Stimulated activated memory B cell treated with anti-CD40 and anti-IgM and Interleukin-4, amounts not matched to agents 10 μg/mL and 1 μg/mL and 100 μg/mL, for 72 hours (primary cell): ENCODE measurements around the gene DAAM2.

Source experiments
- ATAC-seq: fragments of 150-1000 bp; cut with Tn5 transposase; 2 replicates; pipeline ENCODE4 v1.10.0; 2021
- H3K27ac Mint-ChIP-seq: one replicate; pipeline ENCODE4 v1.8.0; 2022; ENCODE audit warnings: mild to moderate bottlenecking, mixed read lengths
- H3K27me3 Mint-ChIP-seq: one replicate; pipeline ENCODE4 v1.8.0; 2022; ENCODE audit warnings: mixed read lengths
- H3K36me3 Mint-ChIP-seq: one replicate; pipeline ENCODE4 v1.8.0; 2022; ENCODE audit warnings: mixed read lengths
- H3K4me1 Mint-ChIP-seq: one replicate; pipeline ENCODE4 v1.8.0; 2022; ENCODE audit warnings: mixed read lengths
- H3K4me3 Mint-ChIP-seq: one replicate; pipeline ENCODE4 v1.8.0; 2022; ENCODE audit warnings: mild to moderate bottlenecking, moderate library complexity, mixed read lengths
- H3K9me3 Mint-ChIP-seq: one replicate; pipeline ENCODE4 v1.8.0; 2022; ENCODE audit warnings: mixed read lengths

Gene DAAM2

GRCh38 chr6:39841923-39842322, 49.7 kb downstream of the DAAM2 start:
- no peak overlapping the region for H3K27ac Mint-ChIP-seq
- no peaks in the 10 kb centered on the region for H3K9me3 Mint-ChIP-seq
- peaks cover 20% of the 10 kb centered on the region for H3K27me3 Mint-ChIP-seq
- no peaks in the 10 kb centered on the region for H3K36me3 Mint-ChIP-seq
- ATAC-seq, result no peak
- H3K4me1 Mint-ChIP-seq, result no peaks in the 10 kb centered on the region
- no peak overlapping the region for H3K4me3 Mint-ChIP-seq

- Mint-ChIP-seq H3K27ac (no peak overlapping the region), H3K36me3 (no peaks in the 10 kb centered on the region), H3K4me1 (no peaks in the 10 kb centered on the region), H3K9me3 (no peaks in the 10 kb centered on the region), H3K27me3 (peaks cover 20% of the 10 kb centered on the region), H3K4me3 (no peak overlapping the region)
- no peak for ATAC-seq
These were observed 51.3 kb downstream of the DAAM2 start for GRCh38 chr6:39843305-39844020.

- Mint-ChIP-seq H3K27me3 (peaks cover 9% of the 10 kb centered on the region), H3K9me3 (no peaks in the 10 kb centered on the region), H3K27ac (no peak overlapping the region), H3K36me3 (no peaks in the 10 kb centered on the region), H3K4me3 (no peak overlapping the region), H3K4me1 (no peaks in the 10 kb centered on the region)
- no peak for ATAC-seq
These were observed 52.7 kb downstream of the DAAM2 start for GRCh38 chr6:39844866-39845265.

GRCh38 chr6:39847221-39847620, 55.0 kb downstream of the DAAM2 start:
- Mint-ChIP-seq H3K27ac (no peak overlapping the region), H3K36me3 (no peaks in the 10 kb centered on the region), H3K4me1 (no peaks in the 10 kb centered on the region), H3K27me3 (no peaks in the 10 kb centered on the region), H3K9me3 (no peaks in the 10 kb centered on the region), H3K4me3 (no peak overlapping the region)
- no peak for ATAC-seq

GRCh38 chr6:39848171-39848570, 56.0 kb downstream of the DAAM2 start:
- Mint-ChIP-seq H3K27ac (no peak overlapping the region), H3K36me3 (no peaks in the 10 kb centered on the region), H3K9me3 (no peaks in the 10 kb centered on the region), H3K4me1 (no peaks in the 10 kb centered on the region), H3K27me3 (no peaks in the 10 kb centered on the region), H3K4me3 (no peak overlapping the region)
- no peak for ATAC-seq

GRCh38 chr6:39849228-39849627, 57.1 kb downstream of the DAAM2 start:
- no peak for ATAC-seq
- no peak overlapping the region for H3K4me3 Mint-ChIP-seq
- no peak overlapping the region for H3K27ac Mint-ChIP-seq
- no peaks in the 10 kb centered on the region for H3K36me3 Mint-ChIP-seq
- no peaks in the 10 kb centered on the region for H3K9me3 Mint-ChIP-seq
- no peaks in the 10 kb centered on the region for H3K4me1 Mint-ChIP-seq
- H3K27me3 Mint-ChIP-seq, result no peaks in the 10 kb centered on the region

GRCh38 chr6:39849764-39850163, 57.6 kb downstream of the DAAM2 start:
- no peak overlapping the region for H3K4me3 Mint-ChIP-seq
- no peaks in the 10 kb centered on the region for H3K27me3 Mint-ChIP-seq
- H3K36me3 Mint-ChIP-seq, result no peaks in the 10 kb centered on the region
- H3K27ac Mint-ChIP-seq, result no peak overlapping the region
- ATAC-seq, result no peak
- no peaks in the 10 kb centered on the region for H3K9me3 Mint-ChIP-seq
- no peaks in the 10 kb centered on the region for H3K4me1 Mint-ChIP-seq

GRCh38 chr6:39850736-39851297, 58.6 kb downstream of the DAAM2 start:
- ATAC-seq, result no peak
- Mint-ChIP-seq H3K27ac (no peak overlapping the region), H3K4me1 (no peaks in the 10 kb centered on the region), H3K27me3 (no peaks in the 10 kb centered on the region), H3K36me3 (no peaks in the 10 kb centered on the region), H3K9me3 (no peaks in the 10 kb centered on the region), H3K4me3 (no peak overlapping the region)

- H3K27me3 Mint-ChIP-seq, result no peaks in the 10 kb centered on the region
- ATAC-seq, result no peak
These were observed 59.2 kb downstream of the DAAM2 start for GRCh38 chr6:39851331-39851730.

GRCh38 chr6:39852324-39852723, 60.1 kb downstream of the DAAM2 start:
- no peak overlapping the region for H3K4me3 Mint-ChIP-seq
- no peaks in the 10 kb centered on the region for H3K9me3 Mint-ChIP-seq
- H3K27me3 Mint-ChIP-seq, result peaks cover 6% of the 10 kb centered on the region
- no peaks in the 10 kb centered on the region for H3K36me3 Mint-ChIP-seq
- no peaks in the 10 kb centered on the region for H3K4me1 Mint-ChIP-seq
- no peak for ATAC-seq
- no peak overlapping the region for H3K27ac Mint-ChIP-seq

More at GRCh38 chr6:39851331-39851730, 59.2 kb downstream of the DAAM2 start:
- Mint-ChIP-seq H3K36me3 (no peaks in the 10 kb centered on the region), H3K4me1 (no peaks in the 10 kb centered on the region), H3K27ac (no peak overlapping the region), H3K4me3 (no peak overlapping the region), H3K9me3 (no peaks in the 10 kb centered on the region)

DNA sequence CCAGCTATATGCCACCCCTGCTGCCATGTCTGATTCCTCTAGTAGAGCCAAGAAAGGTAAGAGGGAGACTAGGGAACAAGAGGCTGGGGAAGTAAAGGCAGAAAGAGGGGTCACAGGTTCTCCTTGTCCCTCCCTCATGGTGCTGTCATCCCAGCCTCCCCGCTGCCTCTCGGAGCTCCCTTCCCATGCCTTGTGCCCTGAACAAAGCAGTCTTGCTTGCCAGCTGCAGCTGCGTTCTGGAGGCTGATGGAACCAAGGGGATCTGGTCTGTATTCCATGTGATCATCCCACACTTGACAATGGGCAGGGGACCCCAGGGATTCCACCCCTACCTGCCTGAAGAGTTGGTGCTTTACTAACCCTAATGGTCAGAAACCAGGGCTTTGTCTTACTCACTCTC, 61.4 kb downstream of the DAAM2 start:
- H3K27me3 Mint-ChIP-seq, result peaks cover 19% of the 10 kb centered on the region
- no peak overlapping the region for H3K27ac Mint-ChIP-seq
- no peaks in the 10 kb centered on the region for H3K4me1 Mint-ChIP-seq
- no peak for ATAC-seq
- H3K36me3 Mint-ChIP-seq, result no peaks in the 10 kb centered on the region
- no peaks in the 10 kb centered on the region for H3K9me3 Mint-ChIP-seq
- no peak overlapping the region for H3K4me3 Mint-ChIP-seq

DNA sequence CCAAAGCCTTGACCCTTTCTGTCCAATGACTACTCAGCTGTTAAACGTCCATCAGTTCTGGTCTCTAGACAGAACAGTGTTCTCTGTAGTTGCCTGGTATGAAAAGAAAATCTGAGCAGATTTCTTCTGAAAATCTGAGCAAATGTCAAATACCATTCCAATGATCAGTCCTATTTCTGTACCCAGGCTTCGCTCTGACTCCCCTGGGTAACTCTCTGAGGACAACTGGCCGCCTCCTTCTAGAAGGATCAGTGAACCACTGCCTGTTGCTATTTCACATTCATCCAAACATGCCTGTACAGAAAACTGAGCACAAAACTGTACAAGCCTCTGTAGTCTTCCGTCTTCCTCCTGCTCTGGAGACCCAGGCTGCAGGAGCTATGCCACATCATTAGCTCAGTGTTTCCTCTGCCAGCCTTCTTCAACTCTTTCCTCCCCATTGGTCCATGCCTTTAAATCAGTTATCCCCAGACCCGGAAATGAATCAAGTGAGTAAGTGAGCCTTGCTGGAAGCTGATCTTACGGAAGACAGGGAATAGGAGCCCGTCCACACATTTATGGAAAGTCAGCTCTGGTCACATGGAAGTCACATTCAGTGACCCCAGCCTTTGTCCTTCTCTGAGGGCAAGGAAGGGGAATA, 63.3 kb downstream of the DAAM2 start:
- no peak for ATAC-seq
- Mint-ChIP-seq H3K27me3 (peaks cover 29% of the 10 kb centered on the region), H3K9me3 (no peaks in the 10 kb centered on the region), H3K27ac (no peak overlapping the region), H3K4me3 (no peak overlapping the region), H3K36me3 (no peaks in the 10 kb centered on the region), H3K4me1 (no peaks in the 10 kb centered on the region)

GRCh38 chr6:39859025-39859424, 66.8 kb downstream of the DAAM2 start:
- no peak overlapping the region for H3K4me3 Mint-ChIP-seq
- no peak for ATAC-seq
- H3K4me1 Mint-ChIP-seq, result no peaks in the 10 kb centered on the region
- no peaks in the 10 kb centered on the region for H3K36me3 Mint-ChIP-seq
- H3K9me3 Mint-ChIP-seq, result no peaks in the 10 kb centered on the region
- H3K27ac Mint-ChIP-seq, result no peak overlapping the region
- H3K27me3 Mint-ChIP-seq, result peaks cover 52% of the 10 kb centered on the region

DNA sequence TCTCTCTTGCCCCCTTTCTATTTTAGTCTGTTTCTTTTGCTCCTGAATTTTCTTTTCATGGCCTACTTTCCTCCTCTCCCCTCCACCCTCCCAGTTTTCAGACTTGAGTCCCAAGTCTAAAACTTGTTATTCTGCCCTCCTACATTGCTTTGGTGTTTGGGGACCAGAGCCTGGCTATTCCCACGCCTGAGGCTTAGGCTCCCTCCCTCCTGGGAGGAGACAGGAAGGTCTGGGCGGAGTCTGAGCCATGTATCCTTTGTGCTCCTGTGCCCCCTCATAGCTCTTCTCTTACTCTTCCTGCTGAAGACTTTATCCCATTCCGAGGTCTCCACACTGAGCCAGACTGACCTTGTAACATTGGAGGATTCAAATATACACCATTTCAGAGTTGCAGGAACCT, 69.5 kb downstream of the DAAM2 start:
- Mint-ChIP-seq H3K9me3 (no peaks in the 10 kb centered on the region), H3K4me1 (no peaks in the 10 kb centered on the region), H3K36me3 (no peaks in the 10 kb centered on the region), H3K4me3 (no peak overlapping the region), H3K27ac (no peak overlapping the region), H3K27me3 (peaks cover 52% of the 10 kb centered on the region)
- no peak for ATAC-seq

DNA sequence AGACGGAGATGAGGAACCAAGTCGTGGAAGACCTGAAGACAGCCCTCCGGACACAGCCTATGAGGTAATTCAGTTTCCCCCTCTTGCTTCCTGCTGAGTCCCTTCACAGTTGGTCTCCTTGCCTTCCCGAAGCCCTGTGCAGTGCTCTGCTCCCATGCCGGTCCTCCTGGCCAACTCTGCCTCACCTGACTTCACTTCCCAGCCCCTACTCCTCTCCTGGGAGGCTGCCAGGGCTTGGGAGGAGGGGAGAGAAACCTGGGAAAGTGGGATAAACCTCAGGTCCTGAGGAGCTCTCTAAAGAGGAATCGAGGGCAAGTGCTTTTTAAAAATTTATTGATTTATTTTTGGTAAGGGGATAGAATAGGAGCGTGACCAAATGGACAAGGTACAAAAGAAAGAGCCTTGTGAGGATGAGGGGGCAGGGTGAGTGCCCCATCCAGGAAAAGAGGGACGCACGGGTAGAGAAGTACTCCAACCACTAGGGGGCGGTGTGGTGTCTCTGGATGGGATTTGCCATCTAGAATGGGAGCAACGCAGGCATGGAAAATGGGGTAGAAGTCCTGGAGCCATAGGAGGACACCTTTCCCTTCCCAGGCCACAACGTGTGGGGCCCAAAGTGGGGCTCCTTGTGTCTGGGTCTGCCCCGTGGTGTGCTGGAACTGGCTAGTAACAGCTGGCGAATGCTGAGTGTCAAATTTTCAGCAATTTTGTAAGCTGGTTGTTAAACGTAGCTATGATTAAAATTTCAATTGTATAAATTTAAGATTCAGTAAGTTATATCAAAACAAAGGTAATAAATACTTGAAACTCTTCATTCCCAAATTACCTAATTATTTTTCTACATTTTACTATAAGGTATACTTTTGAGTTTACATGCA, 73.1 kb downstream of the DAAM2 start:
- Mint-ChIP-seq H3K36me3 (no peaks in the 10 kb centered on the region), H3K9me3 (no peaks in the 10 kb centered on the region), H3K27ac (no peak overlapping the region), H3K27me3 (peaks cover 25% of the 10 kb centered on the region), H3K4me3 (no peak overlapping the region), H3K4me1 (no peaks in the 10 kb centered on the region)
- no peak for ATAC-seq
